Measurements from ENCODE around the gene PC. TPM values are rescaled to one million over a fixed set of nuclear protein-coding genes. Genes with fewer than 3 reads are reported as not detected.

The PC gene
- total RNA-seq, 1 donor from 2014 or later, result 10.5 TPM

- H3K27ac Mint-ChIP-seq (ENCODE audit: unreplicated experiment), result no peak overlapping the region
- H3K36me3 Mint-ChIP-seq (ENCODE audit: low read depth, unreplicated experiment), result no peaks in the 10 kb centered on the region
- Histone ChIP-seq H2AFZ (ENCODE audit: low read depth, low read length) (no peak overlapping the region), H4K20me1 (ENCODE audit: insufficient read depth, low read length) (peaks cover 11% of the 10 kb centered on the region), H3K4me3 (ENCODE audit: insufficient read depth, low read depth, low read length) (no peak overlapping the region), H3K27ac (ENCODE audit: low read depth, low read length) (no peak overlapping the region), H3K4me1 (ENCODE audit: insufficient read depth, low read length) (no peaks in the 10 kb centered on the region), H3K27me3 (ENCODE audit: insufficient read depth, low read length) (no peaks in the 10 kb centered on the region), H3K9me3 (ENCODE audit: insufficient read depth, low read depth, low read length) (no peaks in the 10 kb centered on the region), H3K36me3 (ENCODE audit: insufficient read depth, low read length) (no peaks in the 10 kb centered on the region), H3K9ac (ENCODE audit: low read length) (no peak overlapping the region), H3K4me2 (ENCODE audit: low read length) (no peak overlapping the region), H3K79me2 (ENCODE audit: insufficient read depth, low read length) (peaks cover 16% of the 10 kb centered on the region)
- no peaks in the 10 kb centered on the region for H3K9me3 Mint-ChIP-seq (ENCODE audit: unreplicated experiment)
- H3K4me3 Mint-ChIP-seq (ENCODE audit: unreplicated experiment), result no peak overlapping the region
- no peaks in the 10 kb centered on the region for H3K4me1 Mint-ChIP-seq (ENCODE audit: low read depth, unreplicated experiment)
- FAIRE-seq (no peak), DNase-seq (ENCODE audit: low read depth) (no peak)
- TF ChIP-seq CTCF (IDR thresholded peaks at IDR 0.05; ENCODE audit: insufficient read depth, low read depth, low read length) (no peak), EZH2 (IDR thresholded peaks at IDR 0.05; ENCODE audit: insufficient read depth, low read length) (no peak)
- H3K27me3 Mint-ChIP-seq (ENCODE audit: low read depth, unreplicated experiment), result peaks cover 2% of the 10 kb centered on the region
Observed at GRCh38 chr11:66863428-66864125, 94.6 kb downstream of the PC start.

- no peak overlapping the region for H3K9ac ChIP-seq (ENCODE audit: low read length)
- no peaks in the 10 kb centered on the region for H3K36me3 ChIP-seq (ENCODE audit: insufficient read depth, low read length)
- no peaks in the 10 kb centered on the region for H3K36me3 Mint-ChIP-seq (ENCODE audit: low read depth, unreplicated experiment)
- DNase-seq (ENCODE audit: low read depth), result no peak
- no peak overlapping the region for H3K27ac Mint-ChIP-seq (ENCODE audit: unreplicated experiment)
- peaks cover 2% of the 10 kb centered on the region for H3K4me1 ChIP-seq (ENCODE audit: insufficient read depth, low read length)
- no peaks in the 10 kb centered on the region for H3K27me3 ChIP-seq (ENCODE audit: insufficient read depth, low read length)
- H4K20me1 ChIP-seq (ENCODE audit: insufficient read depth, low read length), result peaks cover 11% of the 10 kb centered on the region
- no peak overlapping the region for H2AFZ ChIP-seq (ENCODE audit: low read depth, low read length)
- no peaks in the 10 kb centered on the region for H3K9me3 ChIP-seq (ENCODE audit: insufficient read depth, low read depth, low read length)
- FAIRE-seq, result no peak
- H3K27ac ChIP-seq (ENCODE audit: low read depth, low read length), result no peak overlapping the region
- peaks cover 2% of the 10 kb centered on the region for H3K27me3 Mint-ChIP-seq (ENCODE audit: low read depth, unreplicated experiment)
- H3K4me3 Mint-ChIP-seq (ENCODE audit: unreplicated experiment), result no peak overlapping the region
- no peak for TF ChIP-seq CTCF (IDR thresholded peaks at IDR 0.05; ENCODE audit: insufficient read depth, low read depth, low read length)
- no peak for TF ChIP-seq EZH2 (IDR thresholded peaks at IDR 0.05; ENCODE audit: insufficient read depth, low read length)
- H3K79me2 ChIP-seq (ENCODE audit: insufficient read depth, low read length), result peaks cover 25% of the 10 kb centered on the region
- H3K4me3 ChIP-seq (ENCODE audit: insufficient read depth, low read depth, low read length), result no peak overlapping the region
- no peak overlapping the region for H3K4me2 ChIP-seq (ENCODE audit: low read length)
- no peaks in the 10 kb centered on the region for H3K4me1 Mint-ChIP-seq (ENCODE audit: low read depth, unreplicated experiment)
- H3K9me3 Mint-ChIP-seq (ENCODE audit: unreplicated experiment), result no peaks in the 10 kb centered on the region
Observed at GRCh38 chr11:66862559-66863037, 95.6 kb downstream of the PC start.

All from astrocyte (in vitro differentiated cells and primary cell).